Measurements from ENCODE around the gene CHAF1A.

Gene CHAF1A

GRCh38 chr19:4414800-4415321 is 12.4 kb downstream of the CHAF1A start:
- H3K36me3 ChIP-seq (ENCODE audit: control insufficient read depth in 2 of 2, insufficient read depth in 1 of 2, low read length in 2 of 2), result peaks cover 66 to 94% of the 10 kb centered on the region in 2 experiments
- ChIA-PET CTCF (interaction anchor here (0.5 to 3.2 kb wide), 3 partner anchors 9 to 148 kb away, joined by 3 to 14 read pairs (median 3); no protein-coding TSS in a partner anchor), POLR2A (interaction anchor here (0.6 to 2.5 kb wide), 3 partner anchors 9 to 267 kb away, joined by 4 to 9 read pairs (median 8); no protein-coding TSS in a partner anchor)
- H3K27ac ChIP-seq (ENCODE audit: extremely low read depth, low read depth, low read length), result peak overlapping the region; percentile 34; the same call in 1 of the 2 replicates
- H3K4me1 ChIP-seq (ENCODE audit: control insufficient read depth, insufficient read depth, low read length), result peaks cover 15% of the 10 kb centered on the region
- no peaks in the 10 kb centered on the region for H3K9me3 ChIP-seq (ENCODE audit: control insufficient read depth, insufficient read depth, low read depth, low read length)
- H3K4me3 ChIP-seq (ENCODE audit: low read depth, low read length), result no peak overlapping the region
- TF ChIP-seq ZNF561 (tag by site-specific recombination; IDR thresholded peaks at IDR 0.05; ENCODE audit: borderline replicate concordance) (peak; percentile 55; the same call in 1 of the 2 replicates), SCRT1 (tag by site-specific recombination; IDR thresholded peaks at IDR 0.05; ENCODE audit: borderline replicate concordance) (peak; percentile 75), GLIS1 (tag by site-specific recombination; IDR thresholded peaks at IDR 0.05) (peak; percentile 90), TCF7L2 (IDR thresholded peaks at IDR 0.05; ENCODE audit: borderline replicate concordance, low read depth, low read length) (peak; percentile 21; the same call in 1 of the 2 replicates), PRDM6 (tag by site-specific recombination; IDR thresholded peaks at IDR 0.05) (peak; percentile 54), OSR2 (tag by site-specific recombination; IDR thresholded peaks at IDR 0.05) (peak; percentile 75), ZBTB48 (tag by site-specific recombination; IDR thresholded peaks at IDR 0.05) (no peak), ZIC2 (tag by site-specific recombination; IDR thresholded peaks at IDR 0.05) (peak; percentile 78), ZNF266 (tag by site-specific recombination; IDR thresholded peaks at IDR 0.05; ENCODE audit: low read depth) (no peak), ZNF692 (tag by site-specific recombination; IDR thresholded peaks at IDR 0.05) (0 out of 2 replicates have a peak, but pooled peaks have one; percentile 27), FEZF1 (tag by site-specific recombination; IDR thresholded peaks at IDR 0.05) (peak; percentile 12; the same call in 1 of the 2 replicates), PRDM1 (tag by site-specific recombination; IDR thresholded peaks at IDR 0.05) (0 out of 2 replicates have a peak, but pooled peaks have one; percentile 13), MZF1 (tag by site-specific recombination; IDR thresholded peaks at IDR 0.05; ENCODE audit: borderline replicate concordance) (no peak), WT1 (tag by site-specific recombination; IDR thresholded peaks at IDR 0.05) (peak; percentile 66), ZFP69B (tag by site-specific recombination; IDR thresholded peaks at IDR 0.05) (no peak), IKZF3 (tag by site-specific recombination; IDR thresholded peaks at IDR 0.05) (peak; percentile 62; the same call in 1 of the 2 replicates), CTCF (tag by site-specific recombination; IDR thresholded peaks at IDR 0.05) (no peak), ZBTB20 (tag by site-specific recombination; IDR thresholded peaks at IDR 0.05) (no peak), ZNF596 (tag by site-specific recombination; IDR thresholded peaks at IDR 0.05) (peak; percentile 33; the same call in 1 of the 2 replicates), ZNF169 (tag by site-specific recombination; IDR thresholded peaks at IDR 0.05) (no peak), ZFHX2 (tag by site-specific recombination; conservative IDR thresholded peaks at IDR 0.05) (peak; percentile 37; the same call in 1 of the 2 replicates), ZNF629 (tag by site-specific recombination; IDR thresholded peaks at IDR 0.05) (no peak), ZBTB17 (tag by site-specific recombination; IDR thresholded peaks at IDR 0.05) (peak; percentile 75), ZXDB (tag by site-specific recombination; IDR thresholded peaks at IDR 0.05) (peak; percentile 68; the same call in 1 of the 2 replicates)
- TF ChIP-seq, protein P1, sequence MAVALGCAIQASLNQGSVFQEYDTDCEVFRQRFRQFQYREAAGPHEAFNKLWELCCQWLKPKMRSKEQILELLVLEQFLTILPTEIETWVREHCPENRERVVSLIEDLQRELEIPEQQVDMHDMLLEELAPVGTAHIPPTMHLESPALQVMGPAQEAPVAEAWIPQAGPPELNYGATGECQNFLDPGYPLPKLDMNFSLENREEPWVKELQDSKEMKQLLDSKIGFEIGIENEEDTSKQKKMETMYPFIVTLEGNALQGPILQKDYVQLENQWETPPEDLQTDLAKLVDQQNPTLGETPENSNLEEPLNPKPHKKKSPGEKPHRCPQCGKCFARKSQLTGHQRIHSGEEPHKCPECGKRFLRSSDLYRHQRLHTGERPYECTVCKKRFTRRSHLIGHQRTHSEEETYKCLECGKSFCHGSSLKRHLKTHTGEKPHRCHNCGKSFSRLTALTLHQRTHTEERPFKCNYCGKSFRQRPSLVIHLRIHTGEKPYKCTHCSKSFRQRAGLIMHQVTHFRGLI (tag by site-specific recombination; IDR thresholded peaks at IDR 0.05), result peak; percentile 28; the same call in 1 of the 2 replicates
- TF ChIP-seq, protein P2, sequence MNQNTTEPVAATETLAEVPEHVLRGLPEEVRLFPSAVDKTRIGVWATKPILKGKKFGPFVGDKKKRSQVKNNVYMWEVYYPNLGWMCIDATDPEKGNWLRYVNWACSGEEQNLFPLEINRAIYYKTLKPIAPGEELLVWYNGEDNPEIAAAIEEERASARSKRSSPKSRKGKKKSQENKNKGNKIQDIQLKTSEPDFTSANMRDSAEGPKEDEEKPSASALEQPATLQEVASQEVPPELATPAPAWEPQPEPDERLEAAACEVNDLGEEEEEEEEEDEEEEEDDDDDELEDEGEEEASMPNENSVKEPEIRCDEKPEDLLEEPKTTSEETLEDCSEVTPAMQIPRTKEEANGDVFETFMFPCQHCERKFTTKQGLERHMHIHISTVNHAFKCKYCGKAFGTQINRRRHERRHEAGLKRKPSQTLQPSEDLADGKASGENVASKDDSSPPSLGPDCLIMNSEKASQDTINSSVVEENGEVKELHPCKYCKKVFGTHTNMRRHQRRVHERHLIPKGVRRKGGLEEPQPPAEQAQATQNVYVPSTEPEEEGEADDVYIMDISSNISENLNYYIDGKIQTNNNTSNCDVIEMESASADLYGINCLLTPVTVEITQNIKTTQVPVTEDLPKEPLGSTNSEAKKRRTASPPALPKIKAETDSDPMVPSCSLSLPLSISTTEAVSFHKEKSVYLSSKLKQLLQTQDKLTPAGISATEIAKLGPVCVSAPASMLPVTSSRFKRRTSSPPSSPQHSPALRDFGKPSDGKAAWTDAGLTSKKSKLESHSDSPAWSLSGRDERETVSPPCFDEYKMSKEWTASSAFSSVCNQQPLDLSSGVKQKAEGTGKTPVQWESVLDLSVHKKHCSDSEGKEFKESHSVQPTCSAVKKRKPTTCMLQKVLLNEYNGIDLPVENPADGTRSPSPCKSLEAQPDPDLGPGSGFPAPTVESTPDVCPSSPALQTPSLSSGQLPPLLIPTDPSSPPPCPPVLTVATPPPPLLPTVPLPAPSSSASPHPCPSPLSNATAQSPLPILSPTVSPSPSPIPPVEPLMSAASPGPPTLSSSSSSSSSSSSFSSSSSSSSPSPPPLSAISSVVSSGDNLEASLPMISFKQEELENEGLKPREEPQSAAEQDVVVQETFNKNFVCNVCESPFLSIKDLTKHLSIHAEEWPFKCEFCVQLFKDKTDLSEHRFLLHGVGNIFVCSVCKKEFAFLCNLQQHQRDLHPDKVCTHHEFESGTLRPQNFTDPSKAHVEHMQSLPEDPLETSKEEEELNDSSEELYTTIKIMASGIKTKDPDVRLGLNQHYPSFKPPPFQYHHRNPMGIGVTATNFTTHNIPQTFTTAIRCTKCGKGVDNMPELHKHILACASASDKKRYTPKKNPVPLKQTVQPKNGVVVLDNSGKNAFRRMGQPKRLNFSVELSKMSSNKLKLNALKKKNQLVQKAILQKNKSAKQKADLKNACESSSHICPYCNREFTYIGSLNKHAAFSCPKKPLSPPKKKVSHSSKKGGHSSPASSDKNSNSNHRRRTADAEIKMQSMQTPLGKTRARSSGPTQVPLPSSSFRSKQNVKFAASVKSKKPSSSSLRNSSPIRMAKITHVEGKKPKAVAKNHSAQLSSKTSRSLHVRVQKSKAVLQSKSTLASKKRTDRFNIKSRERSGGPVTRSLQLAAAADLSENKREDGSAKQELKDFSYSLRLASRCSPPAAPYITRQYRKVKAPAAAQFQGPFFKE (tag by site-specific recombination; IDR thresholded peaks at IDR 0.05; ENCODE audit: borderline replicate concordance), result no peak

All from HEK293 (cell line).